DMS79 (cell line): Measurements from ENCODE around the gene HERPUD2.
"Not testable (repeated sequence)": the region's sequence is repeated elsewhere in the genome, so short reads cannot be mapped to it uniquely, and the experiment has no call there.

Experiments used
- DNase-seq: peaks from one replicate; lab custom pipeline; 2025; lab: John Stamatoyannopoulos, UW

Gene HERPUD2

DNA sequence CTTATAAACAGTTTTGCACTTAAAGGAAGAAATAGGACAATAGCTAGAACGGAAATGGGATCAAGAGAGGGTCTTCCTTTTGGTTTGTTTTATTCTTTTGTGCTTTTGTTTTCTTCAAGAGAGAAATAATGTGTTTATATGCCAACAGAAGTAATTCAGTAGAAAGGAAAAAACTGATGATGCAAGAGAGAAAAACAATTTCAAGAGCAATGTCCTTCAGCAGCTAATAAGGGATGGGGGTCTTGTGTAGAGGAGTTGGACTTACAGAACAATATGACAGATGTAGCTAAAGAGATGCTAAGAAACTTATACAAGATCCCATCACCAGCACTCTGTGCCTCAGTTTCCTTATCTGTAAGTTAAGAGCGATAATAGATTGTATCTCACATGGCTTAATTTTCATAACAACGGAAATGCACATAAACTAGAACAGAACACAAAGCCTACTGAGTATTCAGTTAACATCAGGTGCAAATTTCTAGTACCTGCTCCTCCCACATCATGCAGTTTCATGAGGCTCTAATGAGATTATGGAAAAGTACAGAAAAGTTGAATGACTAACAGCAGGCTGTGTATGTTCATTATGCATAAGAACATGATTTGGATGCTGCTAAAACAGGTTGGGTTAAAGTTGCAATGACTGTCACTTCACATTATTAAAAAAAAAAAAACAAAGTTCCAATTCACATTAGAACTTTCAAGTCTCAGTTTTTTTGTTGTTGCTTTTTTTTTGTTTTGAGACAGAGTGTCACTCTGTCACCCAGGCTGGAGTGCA, 17.2 kb downstream of the HERPUD2 start:
- DNase-seq = no peak

DNA sequence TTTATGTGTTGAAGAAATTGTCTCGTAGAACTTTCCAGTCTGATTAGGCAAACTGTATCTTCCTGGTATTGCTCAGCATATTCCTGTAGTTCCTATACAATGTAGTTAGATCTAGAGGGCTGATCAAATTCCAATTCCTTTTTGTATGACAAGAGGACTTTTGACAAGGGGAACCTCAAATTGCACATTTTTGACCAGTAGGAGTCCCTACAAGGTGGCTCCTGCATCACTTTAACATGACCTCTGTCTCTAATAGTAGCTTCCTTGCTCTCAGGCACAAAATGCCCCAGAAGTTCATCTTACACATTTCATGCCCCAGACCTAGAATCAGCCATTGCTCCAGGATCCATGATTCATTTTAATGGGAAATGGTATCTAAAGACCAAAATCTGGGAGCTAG, 18.7 kb downstream of the HERPUD2 start:
- no peak for DNase-seq

DNA sequence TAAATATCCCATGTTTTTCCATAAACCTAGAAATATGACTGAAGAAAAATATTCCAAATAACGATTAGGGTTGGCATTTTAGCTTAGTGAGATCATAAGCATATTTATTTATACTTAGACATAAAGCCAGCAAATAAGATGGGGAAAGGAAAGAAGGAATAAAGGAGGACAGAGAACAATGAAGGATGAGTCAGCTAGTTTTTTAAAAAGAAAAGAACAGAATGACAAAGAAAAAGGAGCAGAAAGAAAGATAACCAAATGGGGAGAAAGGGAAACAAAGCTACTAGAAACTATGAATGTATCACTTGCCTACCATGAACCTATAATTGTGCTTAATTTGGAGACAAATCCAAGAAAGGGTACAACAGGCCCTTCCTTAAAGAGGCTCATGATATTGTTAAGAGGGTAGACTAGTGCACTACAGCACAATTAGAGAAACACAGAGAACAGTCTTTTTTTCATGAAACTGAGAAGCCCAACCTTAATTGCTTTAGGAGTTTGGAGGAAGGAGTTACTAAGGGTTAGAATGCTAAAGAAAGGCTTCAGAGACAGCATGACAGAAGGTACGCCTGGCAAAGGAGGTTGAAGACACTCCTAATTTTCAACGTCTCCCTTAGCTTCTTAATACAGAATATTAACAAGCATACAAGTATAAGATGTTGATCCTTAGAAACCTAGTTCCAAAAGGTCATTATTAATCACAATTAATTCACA, 23.9 kb downstream of the HERPUD2 start:
- DNase-seq = no peak

DNA sequence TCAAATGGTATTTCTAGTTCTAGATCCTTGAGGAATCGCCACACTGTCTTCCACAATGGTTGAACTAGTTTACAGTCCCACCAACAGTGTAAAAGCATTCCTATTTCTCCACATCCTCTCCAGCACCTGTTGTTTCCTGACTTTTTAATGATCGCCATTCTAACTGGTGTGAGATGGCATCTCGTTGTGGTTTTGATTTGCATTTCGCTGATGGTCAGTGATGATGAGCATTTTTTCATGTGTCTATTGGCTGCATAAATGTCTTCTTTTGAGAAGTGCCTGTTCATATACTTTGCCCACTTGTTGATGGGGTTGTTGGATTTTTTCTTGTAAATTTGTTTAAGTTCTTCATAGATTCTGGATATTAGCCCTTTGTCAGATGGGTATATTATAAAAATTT, 34.5 kb downstream of the HERPUD2 start:
- DNase-seq = not testable (repeated sequence)

DNA sequence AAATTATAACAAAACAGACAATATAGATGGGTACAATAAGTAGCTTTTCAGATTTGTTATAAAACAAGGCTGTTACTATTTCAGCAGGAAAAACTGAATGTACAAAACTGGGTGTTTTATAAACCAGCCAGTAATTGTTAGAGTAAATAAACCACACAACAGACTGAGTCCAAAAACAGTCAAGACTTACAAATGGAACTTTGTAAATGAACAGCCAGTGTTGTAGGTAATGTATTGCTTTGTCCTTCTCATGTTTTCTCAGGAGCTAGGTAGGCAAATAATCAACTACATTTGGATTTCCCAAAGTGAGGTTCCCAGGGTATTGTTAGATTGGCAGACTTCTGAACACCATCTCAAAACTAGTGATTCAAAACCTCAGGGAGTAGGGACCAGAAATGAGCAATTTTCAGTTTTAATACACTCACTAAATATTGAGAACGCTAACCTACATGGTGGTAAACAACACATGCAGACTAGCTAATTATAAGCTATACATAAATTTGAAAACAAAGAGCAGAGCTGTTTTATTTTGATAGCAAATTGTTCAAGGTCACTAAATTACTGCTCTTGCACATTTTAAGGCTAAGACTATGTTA, 36.2 kb downstream of the HERPUD2 start:
- DNase-seq = no peak

DNA sequence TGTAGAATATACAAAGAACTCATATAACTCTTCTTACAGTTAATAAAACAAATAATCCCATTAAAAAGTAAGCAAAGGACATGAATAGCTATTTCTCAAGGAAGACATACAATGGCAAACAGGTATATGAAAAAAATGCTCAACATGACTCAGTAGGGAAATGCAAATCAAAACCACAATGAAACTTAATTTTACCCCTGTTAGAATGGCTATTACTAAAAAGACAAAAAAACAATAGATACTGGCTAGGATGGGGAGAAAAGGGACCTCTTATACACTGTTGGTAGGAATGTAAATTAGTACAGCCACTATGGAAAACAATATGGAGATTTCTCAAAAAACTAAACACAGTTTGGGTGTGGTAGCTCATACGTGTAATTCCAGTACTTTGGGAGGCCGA, 37.8 kb downstream of the HERPUD2 start:
- DNase-seq = no peak

DNA sequence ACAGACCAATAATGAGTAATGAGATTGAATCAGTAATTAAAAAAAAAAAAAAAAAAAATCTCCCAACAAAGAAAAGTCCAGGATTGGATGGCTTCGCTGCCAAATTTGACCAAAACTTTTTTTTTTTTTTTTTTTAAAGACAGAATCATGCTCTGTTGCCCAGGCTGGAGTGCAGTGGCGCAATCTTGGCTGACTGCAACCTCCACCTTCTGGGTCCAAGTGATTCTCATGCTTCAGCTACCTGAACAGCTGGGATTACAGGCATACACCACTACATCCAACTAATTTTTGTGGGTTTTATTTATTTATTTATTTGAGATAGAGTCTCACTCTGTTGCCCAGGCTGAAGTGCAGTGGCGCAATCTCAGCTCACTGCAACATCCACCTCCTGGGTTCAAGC, 40.4 kb downstream of the HERPUD2 start:
- not testable (repeated sequence) for DNase-seq

DNA sequence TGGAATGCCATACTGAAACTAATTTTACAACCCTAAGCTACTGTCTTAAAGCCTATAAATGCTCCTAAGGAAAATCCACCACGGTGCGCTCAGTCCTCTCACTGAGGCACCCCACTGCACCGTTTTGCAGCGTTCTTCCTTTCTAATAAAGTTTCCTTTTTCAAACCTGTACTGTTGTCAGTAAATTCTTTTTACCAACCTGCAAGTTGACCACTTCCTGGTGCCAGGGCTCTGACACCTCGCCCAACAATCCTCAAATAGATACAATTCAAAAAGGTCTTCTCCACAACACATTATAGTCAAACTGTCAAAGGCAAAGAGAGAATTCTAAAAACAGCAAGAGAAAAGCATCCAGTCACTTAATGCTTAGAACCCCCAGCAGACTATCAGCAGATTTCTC, 42.8 kb downstream of the HERPUD2 start:
- no peak for DNase-seq

DNA sequence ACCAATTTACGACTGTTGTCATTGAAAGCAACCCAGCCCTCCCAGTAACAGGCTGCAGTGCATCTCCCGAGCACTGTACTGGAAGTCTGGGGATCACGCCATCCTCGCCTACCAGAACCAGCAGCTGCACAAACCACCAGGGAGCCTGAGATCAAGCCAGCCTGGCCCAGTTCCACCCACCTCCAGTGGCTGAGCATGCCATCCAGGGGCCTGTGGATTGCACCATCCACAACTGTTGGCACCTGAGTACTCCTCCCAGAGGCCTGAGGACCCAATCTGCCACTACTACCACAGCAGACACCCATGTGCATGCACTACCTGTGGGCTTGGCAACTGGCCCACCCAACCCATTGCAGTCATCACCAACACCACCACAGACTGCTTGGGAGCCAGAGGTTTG, 44.2 kb downstream of the HERPUD2 start:
- no peak for DNase-seq

DNA sequence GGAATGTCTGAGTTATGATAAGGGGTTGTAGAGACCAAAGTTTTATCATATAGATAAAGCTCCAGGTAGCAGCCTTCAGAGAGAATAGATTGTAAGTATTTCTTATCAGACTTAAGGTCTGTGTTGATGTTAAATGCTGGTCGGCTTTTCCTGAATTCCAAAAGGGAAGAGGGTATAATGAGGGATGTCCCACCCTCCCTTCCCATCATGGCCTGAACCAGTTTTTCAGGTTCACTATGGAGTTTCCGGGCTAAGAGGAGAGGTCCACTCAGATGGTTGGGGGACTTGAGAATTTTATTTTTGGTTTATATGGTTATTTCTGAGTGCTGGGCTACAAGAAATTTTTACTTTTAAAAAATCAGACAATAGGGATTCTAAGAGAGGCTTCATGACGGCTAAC, 45.2 kb downstream of the HERPUD2 start:
- no peak for DNase-seq

DNA sequence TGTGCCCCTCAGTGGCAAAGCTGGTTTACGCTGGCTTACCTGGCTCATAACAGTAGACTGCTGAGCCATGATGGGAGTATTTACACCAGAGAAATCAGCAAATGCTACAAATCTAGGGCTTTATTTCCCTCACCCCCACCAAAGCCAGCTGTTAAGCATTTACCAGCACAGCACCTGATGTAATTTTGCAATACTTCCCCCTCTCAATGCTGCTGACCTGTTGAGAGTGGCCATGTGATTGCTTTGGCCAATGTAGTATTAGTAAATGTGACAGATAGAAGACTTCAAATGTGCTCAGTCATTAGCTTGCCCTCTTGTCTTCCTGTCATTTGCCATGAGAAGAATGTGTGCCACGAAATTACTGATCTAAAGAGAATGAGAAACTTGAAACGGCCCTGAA, 46.6 kb downstream of the HERPUD2 start:
- no peak for DNase-seq

DNA sequence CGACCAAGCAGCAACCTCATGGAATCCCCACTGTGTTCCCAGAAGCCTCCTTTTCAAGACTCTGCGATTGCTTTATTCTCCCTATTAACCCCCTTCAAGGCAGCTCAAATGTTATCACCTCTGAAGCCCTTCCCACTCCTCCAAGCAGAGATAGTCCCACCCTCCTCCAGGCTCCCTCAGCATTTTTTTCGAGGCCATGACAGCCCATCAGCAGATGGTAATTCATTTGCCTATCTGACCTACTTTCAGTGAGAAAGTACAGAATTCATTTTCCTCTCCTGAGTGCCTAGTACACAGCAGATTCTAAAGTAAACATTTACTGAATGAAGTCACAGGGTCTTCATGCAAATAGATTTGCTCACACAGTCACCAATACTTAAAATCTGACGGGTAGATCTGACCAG, 47.8 kb downstream of the HERPUD2 start:
- DNase-seq = no peak

DNA sequence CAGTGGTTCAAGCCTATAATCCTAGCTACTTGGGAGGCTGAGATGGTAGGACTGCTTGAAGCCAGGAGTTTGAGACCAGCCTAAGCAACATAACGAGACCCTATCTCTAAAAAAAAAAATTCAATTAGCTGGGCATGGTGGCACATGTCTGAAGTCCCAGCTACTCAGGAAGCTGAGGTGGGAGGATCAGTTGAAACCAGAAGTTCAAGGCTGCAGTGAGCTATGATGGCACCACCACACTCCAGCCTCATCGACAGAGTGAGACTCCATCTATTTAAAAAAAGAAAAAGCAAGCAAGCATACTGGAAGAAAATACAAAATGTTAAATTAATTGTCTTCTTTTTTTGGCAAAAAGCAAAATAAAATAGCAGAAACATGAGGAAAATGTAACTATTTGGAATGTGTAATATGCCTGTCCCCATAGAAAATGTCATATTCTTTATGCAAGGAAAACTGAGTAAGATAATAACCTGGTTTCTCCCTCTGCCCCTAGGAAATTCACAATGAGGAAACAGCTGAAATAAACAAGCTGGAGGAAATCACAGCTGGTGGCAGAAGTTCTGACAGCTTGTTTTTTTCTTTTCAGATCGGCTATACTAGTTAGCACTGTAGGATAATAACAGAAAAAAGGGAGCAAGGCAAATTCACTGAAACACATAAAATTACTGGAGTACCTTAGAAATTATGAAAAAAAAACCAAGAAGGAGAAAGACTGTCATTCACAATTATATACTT, 48.5 kb downstream of the HERPUD2 start:
- DNase-seq = no peak

DNA sequence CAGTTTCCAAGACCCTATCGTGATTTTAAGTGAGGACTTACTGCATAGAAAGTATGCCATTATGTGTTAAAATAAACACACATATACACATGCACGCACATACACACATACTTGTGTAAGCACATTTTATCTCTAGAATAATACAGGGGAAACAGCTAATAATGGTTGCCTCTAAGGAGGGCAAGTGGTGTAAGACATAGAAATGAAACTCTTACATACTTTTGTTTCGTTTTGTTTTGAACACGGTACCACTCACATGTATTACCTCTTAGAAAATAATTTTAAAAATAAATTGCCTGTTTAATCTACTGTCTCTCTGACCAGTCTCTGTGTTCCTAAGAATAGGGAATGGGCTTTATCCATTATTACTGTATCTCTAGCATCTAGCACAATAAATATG, 49.2 kb downstream of the HERPUD2 start:
- no peak for DNase-seq

DNA sequence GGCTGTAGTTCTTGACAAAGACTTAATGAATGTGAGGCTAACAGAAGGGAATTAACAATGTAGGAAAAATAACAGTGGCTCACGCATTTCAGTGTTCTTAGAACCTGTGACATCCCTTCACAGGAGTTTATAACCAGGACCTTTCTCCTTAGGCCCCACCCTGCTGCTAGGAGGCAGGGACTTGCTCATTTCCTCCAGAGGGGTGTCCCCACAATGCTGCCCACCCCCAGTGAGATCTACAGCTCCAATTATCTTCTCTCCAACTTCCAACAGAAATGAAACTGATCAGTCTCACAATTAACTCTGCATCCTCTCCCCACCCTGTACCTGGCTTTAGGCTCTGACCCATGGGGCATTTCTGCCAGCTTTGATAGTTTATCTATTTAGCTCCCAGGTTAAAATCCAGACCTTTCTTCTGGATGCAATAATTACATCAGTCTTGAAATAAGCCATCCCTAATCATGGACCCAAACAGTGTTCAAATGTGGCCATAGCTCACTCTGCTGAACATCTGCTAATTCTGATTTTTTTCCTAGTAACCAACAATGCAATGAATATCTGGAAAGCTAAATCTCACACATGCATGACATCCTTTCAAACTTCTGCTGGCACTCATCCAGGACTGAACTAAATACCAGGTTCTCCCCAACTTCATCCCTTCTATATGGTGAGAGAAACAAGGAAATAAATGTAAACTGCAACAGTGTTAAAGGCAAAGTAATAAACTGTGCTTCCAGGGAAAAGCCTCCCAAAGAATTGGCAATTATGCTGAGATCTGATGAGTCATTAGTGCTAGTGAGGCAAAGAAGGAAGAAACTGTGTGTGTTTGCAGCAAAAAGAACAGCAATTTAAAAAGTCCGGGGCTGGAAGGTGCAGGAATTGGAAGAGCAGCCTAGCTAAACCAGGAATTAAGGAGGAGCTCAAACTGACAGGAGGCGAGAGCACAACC, 64.6 kb downstream of the HERPUD2 start:
- no peak for DNase-seq

DNA sequence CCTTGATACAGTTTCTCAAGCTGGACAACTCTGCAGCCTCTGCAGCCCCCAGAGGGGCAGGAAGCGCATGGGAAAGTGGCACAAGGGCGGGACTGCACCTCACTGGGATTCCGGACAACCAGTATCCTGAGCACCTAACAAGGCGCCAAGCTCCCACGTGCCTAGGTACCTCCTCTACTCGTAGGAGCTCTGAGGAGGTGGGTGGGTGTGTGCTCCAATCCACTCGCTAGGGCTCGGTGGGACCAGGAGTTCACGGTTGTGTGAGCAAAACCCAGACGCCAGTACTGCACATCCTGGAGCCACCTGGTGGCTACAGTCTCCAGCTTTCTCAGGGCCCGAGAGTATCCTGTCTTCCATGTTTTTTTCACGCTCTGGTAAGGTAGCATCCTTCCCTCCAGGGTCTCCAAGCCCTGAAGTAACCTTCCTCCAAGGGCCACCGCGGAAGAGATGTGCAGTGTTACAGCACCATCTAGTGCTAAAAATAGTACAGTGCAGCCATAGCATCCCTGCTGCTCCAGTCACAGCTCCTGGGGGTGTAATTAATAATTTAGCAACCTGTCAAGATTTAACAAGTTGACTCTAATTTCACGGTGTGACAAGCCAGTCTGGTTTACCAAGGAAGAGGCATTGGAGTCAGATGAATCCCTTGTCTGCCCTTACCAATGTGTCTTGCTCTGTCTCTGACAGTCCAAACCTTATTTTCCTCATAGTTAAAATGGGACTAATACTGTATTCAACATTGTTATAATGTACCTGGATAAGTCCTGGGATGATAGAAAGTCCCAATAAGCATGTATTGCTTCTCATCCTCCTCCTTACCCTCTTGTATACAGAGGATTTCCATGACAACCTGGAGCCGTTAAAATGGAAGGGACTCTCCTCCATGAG, 70.4 kb downstream of the HERPUD2 start:
- no peak for DNase-seq

DNA sequence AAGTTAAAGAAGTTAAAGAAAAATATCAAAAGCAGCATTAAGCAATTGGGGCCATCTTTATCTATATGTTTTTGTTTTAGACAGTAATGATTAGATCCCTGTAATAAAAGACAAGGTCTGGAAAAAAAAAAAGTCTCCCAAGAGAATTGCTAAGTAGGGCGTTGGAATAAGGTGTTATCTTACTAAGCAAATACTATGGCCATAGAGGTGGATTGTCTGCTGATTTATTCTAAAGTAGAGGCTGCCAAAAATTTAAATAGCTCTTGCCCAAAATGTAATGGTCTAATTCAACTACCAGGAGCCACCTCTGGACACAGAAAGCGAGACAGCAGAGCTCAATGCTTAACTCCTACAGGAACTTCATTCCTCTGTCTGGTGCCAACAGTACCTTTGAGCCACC, 71.6 kb downstream of the HERPUD2 start:
- no peak for DNase-seq

DNA sequence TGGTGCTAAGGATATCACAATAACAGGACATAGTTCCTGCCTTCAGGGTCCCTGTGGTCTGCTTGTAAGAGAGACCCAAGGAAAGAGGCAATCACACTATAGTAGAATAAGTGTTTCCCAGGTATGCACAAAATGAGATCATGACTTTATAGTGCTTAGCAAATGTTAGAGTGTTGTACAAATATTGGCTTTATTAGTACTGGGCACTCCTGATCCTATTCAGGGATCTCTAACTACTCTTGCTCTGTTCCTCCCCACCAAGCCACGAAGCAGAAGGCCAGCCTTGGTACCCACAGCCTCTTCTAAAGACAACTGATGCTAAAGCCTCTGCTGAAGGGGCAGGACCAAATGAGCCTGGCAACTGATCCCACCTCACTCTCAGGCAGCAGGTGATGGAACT, 75.1 kb downstream of the HERPUD2 start:
- no peak for DNase-seq

DNA sequence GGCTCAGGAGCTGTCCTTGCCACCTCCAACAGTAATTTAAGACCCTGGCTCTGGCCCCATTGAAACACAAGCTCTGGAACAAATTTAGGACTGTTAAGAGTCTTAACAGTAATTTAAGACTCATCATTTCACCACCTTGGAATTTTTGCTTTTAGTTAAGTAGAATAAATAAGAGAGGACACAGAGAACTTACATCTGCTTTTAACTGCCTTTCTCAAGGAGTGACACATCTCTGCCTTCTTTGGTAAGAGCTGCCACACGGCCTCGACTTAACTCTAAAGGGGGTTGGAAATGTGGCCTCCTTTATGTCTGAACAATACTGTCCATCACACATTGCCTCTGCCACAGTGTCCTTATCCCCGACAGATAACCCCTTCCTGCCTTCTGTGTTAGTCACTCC, 77.9 kb downstream of the HERPUD2 start:
- DNase-seq = no peak

DNA sequence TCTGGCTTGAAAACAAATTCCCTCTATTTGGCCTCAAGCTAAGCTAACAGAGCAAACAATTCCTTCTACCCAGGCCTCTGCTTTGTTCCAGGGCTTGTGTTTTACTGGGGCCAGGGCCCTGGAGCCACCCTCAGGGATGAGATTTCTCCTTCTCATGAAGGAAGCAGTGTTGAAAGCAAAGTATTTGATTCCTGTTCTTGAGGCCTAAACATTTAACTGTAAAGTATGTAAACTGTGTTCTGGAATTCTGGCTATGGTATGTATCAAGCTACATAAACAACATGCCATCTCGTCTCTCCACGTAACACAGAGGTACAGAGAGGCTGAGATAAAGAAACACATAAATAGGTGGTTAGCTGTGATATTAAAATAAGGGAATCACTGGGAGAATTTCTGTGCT, 81.8 kb downstream of the HERPUD2 start:
- no peak for DNase-seq

DNA sequence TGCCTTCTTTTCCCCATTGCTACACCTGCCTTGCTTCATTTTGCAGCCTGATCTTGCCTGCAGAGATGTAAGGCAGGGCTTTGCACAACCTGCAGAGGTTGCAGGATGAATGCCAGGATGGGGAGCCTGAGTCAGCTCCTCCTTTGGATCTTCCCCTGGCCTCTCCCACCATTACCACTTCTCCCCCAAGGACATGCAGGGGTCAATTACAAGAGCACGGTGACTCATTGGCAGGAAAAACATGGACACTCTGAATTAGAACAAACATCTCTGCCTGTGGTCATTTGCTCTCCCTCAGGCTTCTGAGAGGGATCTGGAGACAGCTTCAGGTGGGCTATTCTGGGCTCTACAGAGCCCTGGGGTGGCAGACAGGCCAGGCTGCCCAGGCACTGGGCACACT, 89.2 kb downstream of the HERPUD2 start:
- DNase-seq = no peak
